GM19372 (cell line): ENCODE data around the gene DHRS12.

ENCODE experiments used
- ATAC-seq: cut with Tn5 transposase; IDR thresholded peaks from one replicate; pipeline ENCODE4 v1.9.1; 2021; ENCODE audit warnings: mild to moderate bottlenecking, low read depth, moderate library complexity; ENCODE audit not compliant: unreplicated experiment

Gene DHRS12

DNA sequence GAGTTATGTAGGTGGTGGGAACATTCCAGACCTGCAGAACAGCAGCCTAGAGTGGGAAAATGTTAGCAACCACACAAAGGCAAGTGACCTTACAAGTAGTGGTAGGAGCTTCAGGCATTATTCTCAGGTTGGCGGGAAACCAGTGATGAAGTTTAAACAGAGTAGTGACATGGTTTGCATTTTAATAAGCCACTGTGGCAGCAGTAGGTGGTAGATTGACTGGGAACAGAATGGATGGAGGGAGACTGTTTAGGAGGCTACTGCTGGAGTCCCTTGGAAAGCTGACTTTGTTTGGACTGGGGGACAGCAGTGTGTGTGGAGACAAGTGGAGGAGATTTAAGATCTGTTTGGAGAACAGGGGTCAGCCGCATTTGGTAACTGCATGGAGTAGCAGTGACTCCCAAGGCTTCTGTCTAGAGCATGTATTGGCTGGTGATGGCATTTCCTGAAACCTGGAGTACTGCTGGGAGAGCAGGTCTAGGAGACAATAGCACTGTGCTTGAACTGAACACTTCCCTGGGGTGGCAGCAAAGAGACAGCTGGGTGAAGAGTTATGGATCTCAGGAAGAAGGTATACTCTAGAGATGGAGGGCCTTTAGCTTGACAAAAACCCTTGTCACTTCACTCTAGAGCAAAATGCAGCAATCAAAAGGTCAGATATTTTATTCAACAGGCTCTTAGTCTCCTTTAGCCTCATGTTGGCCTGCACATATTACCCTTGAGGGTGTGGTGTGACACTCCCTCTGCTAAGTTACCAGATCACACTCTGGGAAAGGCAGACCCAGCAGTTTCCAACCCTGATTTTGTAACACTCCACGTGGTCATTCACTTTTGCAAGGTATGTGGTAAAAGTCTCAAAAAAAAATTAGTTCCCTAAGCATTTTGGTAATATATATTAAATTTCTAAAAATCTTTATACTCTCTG is 70.3 kb downstream of the DHRS12 start:
- no peak for ATAC-seq

DNA sequence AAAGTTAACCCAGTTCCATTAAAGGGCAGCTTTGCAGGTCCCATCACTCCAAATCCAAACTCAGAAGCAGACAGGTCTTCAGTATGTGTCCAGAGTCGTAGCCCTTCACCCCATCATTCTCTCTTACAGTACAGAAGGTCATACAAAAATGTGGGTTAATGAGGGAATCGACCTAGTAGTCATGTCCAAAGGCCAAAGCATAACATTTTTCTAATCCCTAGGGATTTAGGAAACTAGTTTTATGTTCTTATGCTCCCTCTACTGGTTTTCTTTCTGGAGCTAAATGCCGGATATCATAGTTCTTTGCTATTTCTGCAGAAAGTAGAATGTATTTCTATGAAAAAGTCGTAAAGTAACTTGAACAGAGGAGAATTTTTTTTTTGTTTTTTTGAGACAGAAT is 72.2 kb downstream of the DHRS12 start:
- no peak for ATAC-seq

DNA sequence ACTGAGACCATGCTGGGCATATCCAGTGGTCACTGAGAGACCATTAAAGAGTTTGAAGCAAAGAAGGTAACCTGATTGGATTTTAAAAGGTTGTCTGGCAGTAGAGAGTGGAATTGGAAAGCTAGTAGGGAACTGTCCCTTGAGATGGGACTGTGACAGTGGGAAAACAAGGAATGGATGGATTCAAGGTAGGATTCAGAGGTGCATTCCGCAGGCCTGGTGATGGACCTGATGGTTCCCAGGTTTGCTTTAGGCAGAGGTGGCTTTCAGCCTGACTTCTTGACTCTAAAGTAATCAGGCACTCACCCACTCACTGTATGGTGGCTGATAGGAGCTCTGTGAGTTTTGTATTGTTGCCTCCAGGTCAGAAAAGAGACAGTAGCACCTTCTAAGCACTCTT is 73.0 kb downstream of the DHRS12 start:
- no peak for ATAC-seq

GRCh38 chr13:51729866-51730553 is 74.0 kb downstream of the DHRS12 start:
- no peak for ATAC-seq

DNA sequence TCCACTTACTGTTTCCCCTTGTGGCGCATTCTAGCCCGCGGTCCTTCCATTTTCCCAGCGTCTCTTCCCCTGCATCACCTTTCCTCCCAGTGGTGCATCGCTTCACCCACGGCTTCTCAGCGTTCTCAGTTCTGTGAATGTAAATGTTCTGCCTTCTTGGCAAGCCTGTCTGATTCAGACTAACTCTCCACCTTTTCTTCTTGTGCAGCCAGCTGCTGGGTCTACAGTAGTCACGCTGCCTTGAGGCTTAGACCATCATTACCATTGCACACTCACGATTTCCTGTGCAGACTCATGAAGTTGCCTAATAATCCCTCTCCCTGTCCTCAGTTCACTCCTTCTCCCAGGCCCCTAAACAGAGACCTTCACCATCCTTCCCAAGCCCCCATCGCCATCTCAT is 75.0 kb downstream of the DHRS12 start:
- no peak for ATAC-seq

- ATAC-seq, result no peak
Observed at GRCh38 chr13:51728275-51728673, 75.7 kb downstream of the DHRS12 start.

DNA sequence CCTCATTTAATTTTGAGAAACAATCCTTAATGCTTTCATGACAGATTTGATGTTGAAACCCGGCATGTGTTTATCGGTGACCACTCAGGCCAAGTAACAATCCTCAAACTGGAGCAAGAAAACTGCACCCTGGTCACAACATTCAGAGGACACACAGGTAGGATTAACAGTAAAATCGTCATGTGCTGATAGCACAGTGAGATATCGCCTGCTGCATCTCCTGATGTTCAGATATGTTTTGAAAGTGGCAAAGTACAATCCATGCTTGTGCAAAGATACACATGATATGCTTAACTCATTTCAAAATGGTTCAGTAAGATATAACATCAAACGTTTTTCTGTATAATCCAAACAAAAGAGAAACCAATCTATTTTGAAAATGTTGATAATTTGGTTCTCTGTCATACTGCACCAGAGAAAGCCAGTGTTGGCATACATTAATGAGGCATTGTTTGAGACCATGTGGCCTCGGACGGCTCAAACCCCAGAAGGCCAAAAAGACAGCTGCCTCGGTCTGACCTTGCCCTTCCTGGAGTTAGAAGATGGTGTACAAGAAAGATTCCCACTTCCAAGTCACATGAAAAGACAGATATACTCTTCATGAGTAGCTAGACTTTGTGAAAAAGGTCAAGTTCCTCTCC is 76.2 kb downstream of the DHRS12 start:
- no peak for ATAC-seq

DNA sequence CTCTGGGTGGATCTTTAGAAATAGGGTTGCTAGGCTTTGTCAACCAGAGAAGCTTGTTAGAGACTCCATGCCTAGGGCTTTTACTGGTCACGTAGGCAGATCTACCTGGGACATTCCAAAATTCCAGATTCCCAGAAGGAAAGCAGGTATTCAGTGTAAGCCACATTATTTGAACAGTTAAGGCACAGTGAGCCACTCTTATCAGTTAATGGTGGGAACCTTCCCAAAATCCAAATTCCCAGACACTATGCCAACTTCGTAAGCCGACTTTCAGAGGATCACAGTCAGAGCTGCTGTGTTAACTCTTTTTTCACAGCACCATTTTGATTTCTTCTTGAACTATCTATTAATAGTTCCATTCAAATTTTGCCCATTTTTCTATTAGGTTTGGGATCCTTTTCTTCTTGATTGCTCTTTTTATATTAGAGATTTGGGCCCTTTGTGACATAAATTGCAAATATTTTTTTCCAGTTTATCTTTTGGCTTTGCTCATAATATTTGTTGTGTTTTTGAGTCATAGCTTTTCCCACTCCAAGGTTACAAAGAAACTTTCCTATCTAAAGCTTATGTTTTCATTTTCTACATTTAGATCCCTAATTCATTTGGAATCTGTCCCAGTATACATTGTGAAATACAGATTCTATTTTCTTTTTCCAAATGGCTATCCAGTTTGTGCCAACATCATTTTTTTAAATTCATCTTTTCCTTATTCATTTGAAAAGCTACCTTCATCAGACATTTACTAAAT is 77.3 kb downstream of the DHRS12 start:
- ATAC-seq, result no peak

- no peak for ATAC-seq
Observed at GRCh38 chr13:51724721-51725120, 79.2 kb downstream of the DHRS12 start.

GRCh38 chr13:51723529-51723928 is 80.4 kb downstream of the DHRS12 start:
- ATAC-seq, result no peak

DNA sequence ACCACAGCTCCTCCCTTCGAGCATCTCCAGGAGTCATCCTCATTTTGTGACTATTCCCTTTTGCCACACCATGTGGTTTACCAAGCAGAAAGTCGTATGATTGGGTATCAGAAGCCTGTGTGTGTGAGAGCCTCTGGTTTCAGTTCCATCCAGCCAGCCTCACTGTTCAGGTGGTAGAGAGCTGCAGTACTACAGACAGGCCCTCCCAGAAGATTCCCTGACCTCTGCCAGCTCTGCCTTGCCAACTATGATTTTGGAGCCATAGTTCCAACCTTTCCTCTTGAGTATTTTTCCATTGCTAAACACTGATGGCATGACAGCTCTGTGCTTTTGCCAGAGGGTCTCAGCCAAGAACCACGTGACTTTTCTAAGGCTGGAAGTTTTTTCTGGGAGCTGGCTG is 82.5 kb downstream of the DHRS12 start:
- no peak for ATAC-seq

GRCh38 chr13:51719394-51719793 is 84.6 kb downstream of the DHRS12 start:
- ATAC-seq, result no peak
